ENCODE data around the gene STEEP1. TPM values are rescaled to one million over a fixed set of nuclear protein-coding genes. Genes with fewer than 3 reads are reported as not detected.

The STEEP1 gene
- total RNA-seq, 1 donor from 2014 or later: 18.3 TPM

DNA sequence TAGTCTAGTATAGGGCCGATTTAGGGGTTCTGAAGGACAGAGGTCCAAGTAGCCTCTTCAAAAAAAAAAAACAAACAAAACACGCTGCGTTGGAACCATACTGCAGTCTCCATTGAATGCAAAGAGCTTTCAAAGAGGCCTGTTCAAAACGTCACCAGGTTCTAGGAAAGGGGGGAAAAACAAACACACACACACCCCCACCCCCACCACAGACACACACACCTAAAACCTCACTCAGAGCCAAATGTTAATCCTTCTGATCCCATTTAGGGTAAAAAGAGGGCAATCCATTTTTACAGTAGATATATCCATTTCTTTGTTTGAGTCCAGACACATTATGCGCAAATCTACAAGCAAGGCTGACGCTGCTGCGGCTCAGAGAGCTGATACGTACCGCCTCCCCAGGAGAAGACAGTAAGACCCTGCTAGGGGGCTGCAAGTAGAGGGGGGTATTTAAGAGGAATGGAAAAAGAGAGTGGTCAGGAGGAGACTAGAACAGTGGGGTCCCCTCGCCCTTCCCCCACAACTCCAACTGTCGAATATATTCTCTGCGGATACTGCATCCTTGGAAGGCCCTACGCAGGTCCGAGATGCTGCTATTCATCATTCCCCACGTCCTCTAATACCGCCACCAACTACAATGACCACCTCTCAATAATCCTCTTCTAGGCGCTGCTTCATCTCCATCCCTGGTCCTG is 39.7 kb upstream of the STEEP1 start:
- H3K4me3 Mint-ChIP-seq (ENCODE audit: low read depth): peak overlapping the region; percentile 88
- peaks cover 18% of the 10 kb centered on the region for H3K9me3 Mint-ChIP-seq (ENCODE audit: low read depth)

DNA sequence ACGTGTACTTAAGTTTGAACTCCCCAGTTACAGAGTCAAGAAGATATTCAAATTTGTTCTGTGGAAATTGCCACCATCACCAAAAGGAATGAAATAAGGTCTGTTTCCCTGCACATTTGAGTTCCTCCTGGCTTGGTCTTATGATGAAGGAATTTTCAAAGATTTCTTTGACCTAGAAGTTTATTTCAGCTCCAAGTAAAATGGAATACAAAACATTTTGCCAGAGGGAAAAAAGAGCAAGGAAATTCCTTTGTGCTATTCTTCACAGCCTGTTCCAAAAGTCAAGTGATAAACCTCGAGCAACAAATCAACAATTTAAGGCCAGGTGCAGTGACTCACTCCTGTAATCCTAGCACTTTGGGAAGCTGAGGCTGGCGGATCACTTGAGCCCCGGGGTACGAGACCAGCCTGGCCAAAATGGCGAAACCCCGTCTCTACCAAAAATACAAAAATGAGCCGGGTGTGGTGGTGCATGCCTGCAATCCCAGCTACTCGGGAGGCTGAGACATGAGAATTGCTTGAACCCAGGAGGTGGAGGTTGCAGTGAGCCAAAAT is 37.6 kb upstream of the STEEP1 start:
- no peak overlapping the region for H3K27ac Mint-ChIP-seq
- H3K4me1 Mint-ChIP-seq (ENCODE audit: low read depth): peaks cover 8% of the 10 kb centered on the region
- H3K4me3 Mint-ChIP-seq (ENCODE audit: low read depth): no peak overlapping the region
- DNase-seq (ENCODE audit: low spot score, unreplicated experiment): no peak
- TF ChIP-seq, protein P1, sequence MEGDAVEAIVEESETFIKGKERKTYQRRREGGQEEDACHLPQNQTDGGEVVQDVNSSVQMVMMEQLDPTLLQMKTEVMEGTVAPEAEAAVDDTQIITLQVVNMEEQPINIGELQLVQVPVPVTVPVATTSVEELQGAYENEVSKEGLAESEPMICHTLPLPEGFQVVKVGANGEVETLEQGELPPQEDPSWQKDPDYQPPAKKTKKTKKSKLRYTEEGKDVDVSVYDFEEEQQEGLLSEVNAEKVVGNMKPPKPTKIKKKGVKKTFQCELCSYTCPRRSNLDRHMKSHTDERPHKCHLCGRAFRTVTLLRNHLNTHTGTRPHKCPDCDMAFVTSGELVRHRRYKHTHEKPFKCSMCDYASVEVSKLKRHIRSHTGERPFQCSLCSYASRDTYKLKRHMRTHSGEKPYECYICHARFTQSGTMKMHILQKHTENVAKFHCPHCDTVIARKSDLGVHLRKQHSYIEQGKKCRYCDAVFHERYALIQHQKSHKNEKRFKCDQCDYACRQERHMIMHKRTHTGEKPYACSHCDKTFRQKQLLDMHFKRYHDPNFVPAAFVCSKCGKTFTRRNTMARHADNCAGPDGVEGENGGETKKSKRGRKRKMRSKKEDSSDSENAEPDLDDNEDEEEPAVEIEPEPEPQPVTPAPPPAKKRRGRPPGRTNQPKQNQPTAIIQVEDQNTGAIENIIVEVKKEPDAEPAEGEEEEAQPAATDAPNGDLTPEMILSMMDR (IDR thresholded peaks at IDR 0.05; ENCODE audit: unreplicated experiment): no peak
- H3K9me3 Mint-ChIP-seq (ENCODE audit: low read depth): peaks cover 18% of the 10 kb centered on the region
- peaks cover 7% of the 10 kb centered on the region for H3K36me3 Mint-ChIP-seq (ENCODE audit: insufficient read depth)
- H3K27me3 Mint-ChIP-seq: no peaks in the 10 kb centered on the region

More for the DNA sequence above, 39.7 kb upstream of the STEEP1 start:
- no peak for DNase-seq (ENCODE audit: low spot score, unreplicated experiment)
- Mint-ChIP-seq H3K27ac (peak overlapping the region; percentile 93), H3K36me3 (ENCODE audit: insufficient read depth) (peaks cover 2% of the 10 kb centered on the region), H3K27me3 (no peaks in the 10 kb centered on the region), H3K4me1 (ENCODE audit: low read depth) (peaks cover 8% of the 10 kb centered on the region)
- TF ChIP-seq, protein P1 (IDR thresholded peaks at IDR 0.05; ENCODE audit: unreplicated experiment): no peak

DNA sequence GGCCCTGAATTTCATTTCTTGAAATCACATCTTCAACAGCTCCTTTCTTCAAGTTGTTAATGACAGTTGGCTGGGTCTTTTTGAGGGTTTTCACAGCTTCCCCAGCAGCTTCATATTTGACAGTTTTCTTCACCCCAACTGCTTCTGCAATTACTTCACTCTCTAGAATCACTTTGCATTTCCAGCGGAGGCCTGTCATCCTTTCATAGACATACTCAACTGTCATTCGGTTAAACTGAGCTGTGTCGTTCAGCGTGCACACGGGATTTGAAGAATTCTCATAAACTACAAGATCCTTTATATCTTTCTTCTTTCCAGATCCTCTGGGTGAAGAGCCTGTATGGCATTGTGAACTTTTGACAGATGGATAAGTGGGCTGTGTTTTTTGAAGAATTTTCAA is 24.6 kb upstream of the STEEP1 start:
- no peaks in the 10 kb centered on the region for H3K27me3 Mint-ChIP-seq
- H3K4me1 Mint-ChIP-seq (ENCODE audit: low read depth): no peaks in the 10 kb centered on the region
- no peaks in the 10 kb centered on the region for H3K9me3 Mint-ChIP-seq (ENCODE audit: low read depth)
- TF ChIP-seq, protein P1 (IDR thresholded peaks at IDR 0.05; ENCODE audit: unreplicated experiment): no peak
- no peak overlapping the region for H3K4me3 Mint-ChIP-seq (ENCODE audit: low read depth)
- no peak for DNase-seq (ENCODE audit: low spot score, unreplicated experiment)
- no peak overlapping the region for H3K27ac Mint-ChIP-seq
- H3K36me3 Mint-ChIP-seq (ENCODE audit: insufficient read depth): peaks cover 9% of the 10 kb centered on the region

DNA sequence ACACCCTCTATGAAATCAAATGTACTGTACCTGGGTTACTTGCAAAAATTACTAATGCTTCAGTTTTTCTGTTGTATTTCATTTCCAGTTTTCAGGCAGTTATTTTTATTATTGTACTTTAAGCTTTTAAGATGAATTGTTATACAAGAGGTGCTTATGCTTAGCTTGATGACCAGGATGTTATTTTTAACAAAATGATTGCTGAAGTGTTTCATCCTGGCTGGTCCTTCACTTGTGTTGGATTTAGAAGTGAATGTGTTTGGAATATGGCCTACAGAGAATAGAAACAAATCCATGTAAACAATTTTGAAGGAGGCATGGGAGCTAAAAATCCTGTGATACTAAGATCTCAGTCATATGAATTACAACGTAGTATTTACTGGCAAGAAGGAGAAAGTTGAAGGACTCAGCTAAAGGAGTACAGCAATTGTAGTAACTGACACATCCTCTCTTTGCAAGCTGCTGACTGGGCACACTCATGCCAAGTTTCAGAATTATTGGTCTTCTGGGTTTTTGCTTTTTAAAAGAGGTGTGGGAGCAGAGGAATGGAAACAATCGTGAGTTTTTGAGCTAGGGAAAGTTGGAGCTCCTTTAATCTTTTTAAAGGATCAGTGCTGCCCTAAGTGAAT is 18.3 kb upstream of the STEEP1 start:
- TF ChIP-seq, protein P1 (IDR thresholded peaks at IDR 0.05; ENCODE audit: unreplicated experiment): no peak
- H3K27me3 Mint-ChIP-seq: no peaks in the 10 kb centered on the region
- peaks cover 4% of the 10 kb centered on the region for H3K9me3 Mint-ChIP-seq (ENCODE audit: low read depth)
- H3K27ac Mint-ChIP-seq: no peak overlapping the region
- H3K36me3 Mint-ChIP-seq (ENCODE audit: insufficient read depth): no peaks in the 10 kb centered on the region
- H3K4me3 Mint-ChIP-seq (ENCODE audit: low read depth): no peak overlapping the region
- no peak for DNase-seq (ENCODE audit: low spot score, unreplicated experiment)
- no peaks in the 10 kb centered on the region for H3K4me1 Mint-ChIP-seq (ENCODE audit: low read depth)

DNA sequence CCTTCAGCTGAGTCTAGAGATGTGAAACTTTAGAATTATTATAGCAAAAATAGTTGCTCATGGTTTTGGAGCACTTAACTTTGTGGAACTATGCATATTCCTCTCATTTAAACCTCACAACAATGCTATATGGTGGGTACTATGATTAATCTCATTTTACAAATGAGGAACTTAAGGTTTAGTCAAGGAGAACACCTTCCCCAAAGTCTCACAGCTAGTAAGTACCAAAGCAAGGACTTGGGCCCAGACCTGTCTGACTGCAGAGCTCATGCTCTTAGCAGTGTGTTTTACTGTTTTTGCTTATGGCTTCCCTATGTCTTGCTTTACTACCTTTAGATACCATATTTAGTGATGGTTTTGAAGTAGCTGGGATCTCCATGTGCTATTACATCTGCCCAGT is 14.2 kb upstream of the STEEP1 start:
- Mint-ChIP-seq H3K9me3 (ENCODE audit: low read depth) (peaks cover 4% of the 10 kb centered on the region), H3K27ac (no peak overlapping the region), H3K27me3 (no peaks in the 10 kb centered on the region), H3K4me1 (ENCODE audit: low read depth) (peaks cover 2% of the 10 kb centered on the region), H3K4me3 (ENCODE audit: low read depth) (no peak overlapping the region), H3K36me3 (ENCODE audit: insufficient read depth) (no peaks in the 10 kb centered on the region)
- TF ChIP-seq, protein P1 (IDR thresholded peaks at IDR 0.05; ENCODE audit: unreplicated experiment): no peak
- DNase-seq (ENCODE audit: low spot score, unreplicated experiment): no peak
